ENCODE measurements around the gene TNFRSF25. TPM values are rescaled to one million over a fixed set of nuclear protein-coding genes. Genes with fewer than 3 reads are reported as not detected.

Gene TNFRSF25
- total and polyA plus RNA-seq, 7 experiments from 2014 or later = 17.3 to 352 (median 177) TPM

GRCh38 chr1:6423321-6423999, 42.5 kb downstream of the TNFRSF25 start:
- H3K9me3 Mint-ChIP-seq = no peaks in the 10 kb centered on the region
- Histone ChIP-seq H3K4me3 (ENCODE audit: low read length) (peak overlapping the region; percentile 15), H3K9me3 (ENCODE audit: control insufficient read depth in 2 of 3, low read length in 3 of 3) (no peaks in the 10 kb centered on the region), H3K27ac (ENCODE audit: low read depth, low read length) (no peak overlapping the region), H3K36me3 (ENCODE audit: control insufficient read depth in 2 of 3, insufficient read depth in 3 of 3, low read length in 3 of 3) (no peaks in the 10 kb centered on the region), H3K27me3 (ENCODE audit: control insufficient read depth in 2 of 2, insufficient read depth in 2 of 2, low read length in 2 of 2) (peaks cover 0 to 8% of the 10 kb centered on the region in 2 donors), H3K4me1 (ENCODE audit: control insufficient read depth in 2 of 2, insufficient read depth in 2 of 2, low read length in 2 of 2) (peaks cover 13 to 31% of the 10 kb centered on the region in 2 donors)
- POLR2A ChIA-PET = interaction anchor here (0.8 to 1.1 kb wide), 3 partner anchors 36 to 43 kb away, joined by 3 to 5 read pairs (median 4); no protein-coding TSS in a partner anchor
- H3K27me3 Mint-ChIP-seq = peaks cover 18 to 60% (median 26%) of the 10 kb centered on the region in 5 donors
- intact Hi-C loops (cut with micrococcal nuclease) = loop anchor here (1.0 to 5.0 kb wide), 7 partner anchors 15 to 223 kb away; partner anchors contain the start of gene PLEKHG5 (in 1 of the 2)
- DNase-seq (peak; percentile 45 to 75 (median 66)), ATAC-seq (peak; percentile 84)
- H3K27ac Mint-ChIP-seq = no peak overlapping the region
- no peaks in the 10 kb centered on the region for H3K36me3 Mint-ChIP-seq
- peaks cover 0 to 14% (median 11%) of the 10 kb centered on the region in 7 donors for H3K4me1 Mint-ChIP-seq
- CTCF ChIA-PET = interaction anchor here (0.6 to 4.8 kb wide), 15 partner anchors 9 to 210 kb away, joined by 3 to 44 read pairs (median 3); partner anchors contain the start of genes NOL9, PLEKHG5, TAS1R1 and TNFRSF25
- H3K4me3 Mint-ChIP-seq = peak overlapping the region; percentile 54 to 83 (median 72)

- H3K4me3 Mint-ChIP-seq = peak overlapping the region in 2 of 10 donors; percentile 7 to 11
- peak overlapping the region in 1 of 9 donors; percentile 15 for H3K27ac Mint-ChIP-seq
- ChIA-PET CTCF (interaction anchor here (0.6 to 4.8 kb wide), 11 partner anchors 15 to 174 kb away, joined by 3 to 44 read pairs (median 3); partner anchors contain the start of gene PLEKHG5), POLR2A (interaction anchor here (0.9 kb wide), 1 partner anchor 13 kb away, joined by 3 read pairs; no protein-coding TSS in a partner anchor)
- no peak for ATAC-seq
- no peak for DNase-seq
- H3K9me3 Mint-ChIP-seq = no peaks in the 10 kb centered on the region
- H3K36me3 Mint-ChIP-seq = no peaks in the 10 kb centered on the region
- H3K27me3 Mint-ChIP-seq = peaks cover 36 to 76% (median 41%) of the 10 kb centered on the region in 5 donors
- Histone ChIP-seq H3K9me3 (ENCODE audit: control insufficient read depth in 2 of 3, low read length in 3 of 3) (no peaks in the 10 kb centered on the region), H3K27me3 (ENCODE audit: control insufficient read depth in 2 of 2, insufficient read depth in 2 of 2, low read length in 2 of 2) (peaks cover 5 to 21% of the 10 kb centered on the region in 2 donors), H3K4me3 (ENCODE audit: low read length) (no peak overlapping the region), H3K36me3 (ENCODE audit: control insufficient read depth in 2 of 3, insufficient read depth in 3 of 3, low read length in 3 of 3) (no peaks in the 10 kb centered on the region), H3K4me1 (ENCODE audit: control insufficient read depth in 2 of 2, insufficient read depth in 2 of 2, low read length in 2 of 2) (peaks cover 13 to 31% of the 10 kb centered on the region in 2 donors), H3K27ac (ENCODE audit: low read depth, low read length) (no peak overlapping the region)
- H3K4me1 Mint-ChIP-seq = peaks cover 0 to 14% (median 11%) of the 10 kb centered on the region in 7 donors
- intact Hi-C loops (cut with micrococcal nuclease) = loop anchor here in 1 of 2 donors (5.0 kb wide), 1 partner anchor 174 kb away; no protein-coding TSS in a partner anchor
These were observed 44.7 kb downstream of the TNFRSF25 start for GRCh38 chr1:6421266-6421665.

- H3K36me3 Mint-ChIP-seq = no peaks in the 10 kb centered on the region
- Histone ChIP-seq H3K36me3 (ENCODE audit: control insufficient read depth in 2 of 3, insufficient read depth in 3 of 3, low read length in 3 of 3) (no peaks in the 10 kb centered on the region), H3K27me3 (ENCODE audit: control insufficient read depth in 2 of 2, insufficient read depth in 2 of 2, low read length in 2 of 2) (peaks cover 5 to 26% of the 10 kb centered on the region in 2 donors), H3K27ac (ENCODE audit: low read depth, low read length) (no peak overlapping the region), H3K4me3 (ENCODE audit: low read length) (no peak overlapping the region), H3K4me1 (ENCODE audit: control insufficient read depth in 2 of 2, insufficient read depth in 2 of 2, low read length in 2 of 2) (peaks cover 13 to 31% of the 10 kb centered on the region in 2 donors), H3K9me3 (ENCODE audit: control insufficient read depth in 2 of 3, low read length in 3 of 3) (no peaks in the 10 kb centered on the region)
- H3K9me3 Mint-ChIP-seq = no peaks in the 10 kb centered on the region
- DNase-seq (no peak), ATAC-seq (no peak)
- intact Hi-C loops (cut with micrococcal nuclease) = loop anchor here in 1 of 2 donors (5.0 kb wide), 1 partner anchor 173 kb away; no protein-coding TSS in a partner anchor
- POLR2A ChIA-PET = interaction anchor here (0.9 to 1.3 kb wide), 2 partner anchors 13 to 28 kb away, joined by 3 read pairs; no protein-coding TSS in a partner anchor
- H3K4me1 Mint-ChIP-seq = peaks cover 0 to 14% (median 11%) of the 10 kb centered on the region in 7 donors
- peaks cover 44 to 78% (median 48%) of the 10 kb centered on the region in 5 donors for H3K27me3 Mint-ChIP-seq
- H3K27ac Mint-ChIP-seq = no peak overlapping the region
- peak overlapping the region in 7 of 10 donors; percentile 11 to 77 (median 51) for H3K4me3 Mint-ChIP-seq
- CTCF ChIA-PET = interaction anchor here (0.6 to 4.8 kb wide), 8 partner anchors 18 to 174 kb away, joined by 3 to 44 read pairs (median 4); partner anchors contain the start of gene PLEKHG5
These were observed 45.4 kb downstream of the TNFRSF25 start for GRCh38 chr1:6420454-6421042.

GRCh38 chr1:6419804-6420453, 46.0 kb downstream of the TNFRSF25 start, which contains the start of gene HES2:
HES2 (minus strand) TSS chr1:6419919; CDS start chr1:6419820, 99 bp downstream.
- Histone ChIP-seq H3K4me1 (ENCODE audit: control insufficient read depth in 2 of 2, insufficient read depth in 2 of 2, low read length in 2 of 2) (peaks cover 13 to 26% of the 10 kb centered on the region in 2 donors), H3K27me3 (ENCODE audit: control insufficient read depth in 2 of 2, insufficient read depth in 2 of 2, low read length in 2 of 2) (peaks cover 5 to 28% of the 10 kb centered on the region in 2 donors), H3K9me3 (ENCODE audit: control insufficient read depth in 2 of 3, low read length in 3 of 3) (no peaks in the 10 kb centered on the region), H3K4me3 (ENCODE audit: low read length) (no peak within 1 kb of the TSS), H3K36me3 (ENCODE audit: control insufficient read depth in 2 of 3, insufficient read depth in 3 of 3, low read length in 3 of 3) (no peaks in the 10 kb centered on the region), H3K27ac (ENCODE audit: low read depth, low read length) (no peak within 1 kb of the TSS)
- Mint-ChIP-seq H3K27me3 (peaks cover 49 to 78% (median 54%) of the 10 kb centered on the region in 5 donors), H3K27ac (no peak within 1 kb of the TSS), H3K4me1 (peaks cover 0 to 16% (median 11%) of the 10 kb centered on the region in 7 donors), H3K9me3 (no peaks in the 10 kb centered on the region), H3K36me3 (no peaks in the 10 kb centered on the region), H3K4me3 (peak within 1 kb of the TSS in 8 of 10 donors; percentile 12 to 77 (median 62))
- intact Hi-C loops (cut with micrococcal nuclease) = loop anchor here in 1 of 2 donors (5.0 kb wide), 1 partner anchor 173 kb away; no protein-coding TSS in a partner anchor
- ATAC-seq = no peak
- CTCF ChIA-PET = interaction anchor here (0.6 to 4.8 kb wide), 4 partner anchors 18 to 71 kb away, joined by 3 to 44 read pairs (median 8); partner anchors contain the start of gene PLEKHG5
- DNase-seq = peak in 2 of 9 donors; percentile 19 to 37
- POLR2A ChIA-PET = interaction anchor here (1.3 to 1.4 kb wide), 2 partner anchors 15 to 28 kb away, joined by 3 read pairs; no protein-coding TSS in a partner anchor

GRCh38 chr1:6419397-6419803, 46.6 kb downstream of the TNFRSF25 start:
- ATAC-seq (no peak), DNase-seq (no peak)
- H3K27me3 ChIP-seq (ENCODE audit: control insufficient read depth in 2 of 2, insufficient read depth in 2 of 2, low read length in 2 of 2) = peaks cover 5 to 34% of the 10 kb centered on the region in 2 donors
- CTCF ChIA-PET = interaction anchor here (0.6 to 4.8 kb wide), 2 partner anchors 19 to 67 kb away, joined by 3 to 44 read pairs; no protein-coding TSS in a partner anchor
- no peaks in the 10 kb centered on the region for H3K9me3 ChIP-seq (ENCODE audit: control insufficient read depth in 2 of 3, low read length in 3 of 3)
- POLR2A ChIA-PET = interaction anchor here (1.4 kb wide), 1 partner anchor 14 kb away, joined by 3 read pairs; no protein-coding TSS in a partner anchor
- H3K27ac ChIP-seq (ENCODE audit: low read depth, low read length) = no peak overlapping the region
- no peaks in the 10 kb centered on the region for H3K9me3 Mint-ChIP-seq
- H3K4me1 Mint-ChIP-seq = peaks cover 2 to 21% (median 13%) of the 10 kb centered on the region in 7 donors
- no peak overlapping the region for H3K27ac Mint-ChIP-seq
- H3K36me3 ChIP-seq (ENCODE audit: control insufficient read depth in 2 of 3, insufficient read depth in 3 of 3, low read length in 3 of 3) = no peaks in the 10 kb centered on the region
- no peaks in the 10 kb centered on the region for H3K36me3 Mint-ChIP-seq
- peak overlapping the region in 6 of 10 donors; percentile 25 to 77 (median 66) for H3K4me3 Mint-ChIP-seq
- H3K4me3 ChIP-seq (ENCODE audit: low read length) = no peak overlapping the region
- intact Hi-C loops (cut with micrococcal nuclease) = no loop called here
- peaks cover 52 to 81% (median 59%) of the 10 kb centered on the region in 5 donors for H3K27me3 Mint-ChIP-seq
- peaks cover 15 to 26% of the 10 kb centered on the region in 2 donors for H3K4me1 ChIP-seq (ENCODE audit: control insufficient read depth in 2 of 2, insufficient read depth in 2 of 2, low read length in 2 of 2)

Data from naive thymus-derived CD4-positive, alpha-beta T cell (primary cell).